Measurements from ENCODE around the gene DUOXA1. TPM values are rescaled to one million over a fixed set of nuclear protein-coding genes. Genes with fewer than 3 reads are reported as not detected.

DUOXA1 gene
- not detected for polyA plus RNA-seq (2012; ENCODE audit: low read depth, missing spikeins)

- TF ChIP-seq PAX5 (IDR thresholded peaks at IDR 0.05; ENCODE audit: insufficient read depth, low read length, severe bottlenecking) = no peak
- TF ChIP-seq POLR2AphosphoS5 (IDR thresholded peaks at IDR 0.05; ENCODE audit: low read depth, low read length) = no peak
- TF ChIP-seq SPI1 (IDR thresholded peaks at IDR 0.05; ENCODE audit: low read depth, low read length) = no peak
- TF ChIP-seq TAF1 (IDR thresholded peaks at IDR 0.05; ENCODE audit: low read depth, low read length) = no peak
- DNase-seq (ENCODE audit: insufficient read length, low spot score) = no peak
- FAIRE-seq = no peak
These were observed at the start of gene DUOXA1, which contains the start of gene DUOX1 for GRCh38 chr15:45129651-45130129. DUOXA1 (minus strand) TSS chr15:45129879; CDS start chr15:45123014, 6,865 bp downstream. DUOX1 (plus strand) TSS chr15:45129994; CDS start chr15:45131967, 1,973 bp downstream.

DNA sequence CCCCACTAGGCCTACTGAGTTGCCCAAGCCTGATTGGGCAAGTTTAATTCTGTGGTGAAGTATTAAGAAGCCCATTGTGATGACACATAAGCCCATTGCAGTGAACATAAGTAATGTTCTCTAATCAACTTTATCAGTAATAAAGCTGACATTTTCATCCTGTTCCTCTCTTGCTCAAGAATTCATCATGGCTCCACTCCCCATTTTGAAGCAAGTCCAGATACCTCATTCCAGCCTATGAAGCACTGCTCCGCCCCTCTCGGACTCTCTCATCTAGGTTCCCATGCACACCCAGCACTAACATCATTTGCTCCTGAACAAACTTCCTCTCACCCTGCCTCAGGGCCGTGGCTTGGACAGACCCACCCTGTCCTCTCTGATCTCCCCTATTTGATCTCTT, 47.6 kb upstream of the DUOXA1 start:
- TF ChIP-seq POLR2A (IDR thresholded peaks at IDR 0.05; ENCODE audit: low read depth, low read length) (no peak), PAX5 (IDR thresholded peaks at IDR 0.05; ENCODE audit: insufficient read depth, low read length, severe bottlenecking) (no peak), TAF1 (IDR thresholded peaks at IDR 0.05; ENCODE audit: low read depth, low read length) (no peak), POLR2AphosphoS5 (IDR thresholded peaks at IDR 0.05; ENCODE audit: low read depth, low read length) (no peak), SPI1 (IDR thresholded peaks at IDR 0.05; ENCODE audit: low read depth, low read length) (no peak), POU2F2 (IDR thresholded peaks at IDR 0.05; ENCODE audit: low read depth, low read length) (no peak)
- FAIRE-seq (no peak), DNase-seq (ENCODE audit: insufficient read length, low spot score) (no peak)

- no peak for TF ChIP-seq POLR2A (IDR thresholded peaks at IDR 0.05; ENCODE audit: low read depth, low read length)
- no peak for TF ChIP-seq POLR2AphosphoS5 (IDR thresholded peaks at IDR 0.05; ENCODE audit: low read depth, low read length)
- TF ChIP-seq TAF1 (IDR thresholded peaks at IDR 0.05; ENCODE audit: low read depth, low read length) = no peak
- no peak for TF ChIP-seq PAX5 (IDR thresholded peaks at IDR 0.05; ENCODE audit: insufficient read depth, low read length, severe bottlenecking)
- no peak for TF ChIP-seq POU2F2 (IDR thresholded peaks at IDR 0.05; ENCODE audit: low read depth, low read length)
- no peak for FAIRE-seq
- no peak for DNase-seq (ENCODE audit: insufficient read length, low spot score)
These were observed 44.9 kb upstream of the DUOXA1 start for GRCh38 chr15:45174577-45174976.

DNA sequence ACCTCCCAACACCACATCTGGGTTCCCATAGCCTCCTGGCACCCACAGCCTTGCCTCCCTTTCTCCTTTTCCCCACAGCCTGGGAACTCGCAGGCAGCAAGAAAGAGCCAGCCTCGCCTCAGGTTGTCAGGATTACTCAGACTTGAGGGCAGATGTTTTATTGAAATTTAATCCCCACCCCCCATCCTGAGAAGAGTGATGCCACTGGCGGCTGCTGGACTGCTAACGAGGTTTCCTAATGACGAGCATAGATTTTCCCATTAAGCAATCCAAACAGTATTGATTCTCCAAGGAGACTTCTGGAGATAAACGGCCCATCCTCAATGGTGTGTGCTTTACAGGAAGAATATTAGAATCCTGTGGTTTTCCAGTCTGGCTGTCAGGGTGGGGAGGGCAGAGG, 44.4 kb upstream of the DUOXA1 start:
- TF ChIP-seq PAX5 (IDR thresholded peaks at IDR 0.05; ENCODE audit: insufficient read depth, low read length, severe bottlenecking) = no peak
- TF ChIP-seq POU2F2 (IDR thresholded peaks at IDR 0.05; ENCODE audit: low read depth, low read length) = no peak
- TF ChIP-seq POLR2AphosphoS5 (IDR thresholded peaks at IDR 0.05; ENCODE audit: low read depth, low read length) = no peak
- no peak for TF ChIP-seq POLR2A (IDR thresholded peaks at IDR 0.05; ENCODE audit: low read depth, low read length)
- no peak for TF ChIP-seq SPI1 (IDR thresholded peaks at IDR 0.05; ENCODE audit: low read depth, low read length)
- no peak for TF ChIP-seq TAF1 (IDR thresholded peaks at IDR 0.05; ENCODE audit: low read depth, low read length)
- DNase-seq (ENCODE audit: insufficient read length, low spot score) (no peak), FAIRE-seq (no peak)

- no peak for FAIRE-seq
- DNase-seq (ENCODE audit: insufficient read length, low spot score) = no peak
These were observed 42.2 kb upstream of the DUOXA1 start for GRCh38 chr15:45171912-45172311.

GRCh38 chr15:45169608-45170480, 40.2 kb upstream of the DUOXA1 start:
- no peak for TF ChIP-seq POLR2AphosphoS5 (IDR thresholded peaks at IDR 0.05; ENCODE audit: low read depth, low read length)
- TF ChIP-seq POU2F2 (IDR thresholded peaks at IDR 0.05; ENCODE audit: low read depth, low read length) = no peak
- TF ChIP-seq PAX5 (IDR thresholded peaks at IDR 0.05; ENCODE audit: insufficient read depth, low read length, severe bottlenecking) = no peak
- no peak for TF ChIP-seq POLR2A (IDR thresholded peaks at IDR 0.05; ENCODE audit: low read depth, low read length)
- TF ChIP-seq TAF1 (IDR thresholded peaks at IDR 0.05; ENCODE audit: low read depth, low read length) = no peak
- TF ChIP-seq SPI1 (IDR thresholded peaks at IDR 0.05; ENCODE audit: low read depth, low read length) = no peak
- FAIRE-seq = no peak
- DNase-seq (ENCODE audit: insufficient read length, low spot score) = no peak

More at GRCh38 chr15:45171912-45172311, 42.2 kb upstream of the DUOXA1 start:
- TF ChIP-seq SPI1 (IDR thresholded peaks at IDR 0.05; ENCODE audit: low read depth, low read length) (no peak), TAF1 (IDR thresholded peaks at IDR 0.05; ENCODE audit: low read depth, low read length) (no peak), PAX5 (IDR thresholded peaks at IDR 0.05; ENCODE audit: insufficient read depth, low read length, severe bottlenecking) (no peak), POU2F2 (IDR thresholded peaks at IDR 0.05; ENCODE audit: low read depth, low read length) (no peak), POLR2A (IDR thresholded peaks at IDR 0.05; ENCODE audit: low read depth, low read length) (no peak), POLR2AphosphoS5 (IDR thresholded peaks at IDR 0.05; ENCODE audit: low read depth, low read length) (no peak)

- DNase-seq (ENCODE audit: insufficient read length, low spot score) (no peak), FAIRE-seq (no peak)
- no peak for TF ChIP-seq SPI1 (IDR thresholded peaks at IDR 0.05; ENCODE audit: low read depth, low read length)
- no peak for TF ChIP-seq TAF1 (IDR thresholded peaks at IDR 0.05; ENCODE audit: low read depth, low read length)
- no peak for TF ChIP-seq POU2F2 (IDR thresholded peaks at IDR 0.05; ENCODE audit: low read depth, low read length)
- no peak for TF ChIP-seq POLR2A (IDR thresholded peaks at IDR 0.05; ENCODE audit: low read depth, low read length)
- no peak for TF ChIP-seq POLR2AphosphoS5 (IDR thresholded peaks at IDR 0.05; ENCODE audit: low read depth, low read length)
- no peak for TF ChIP-seq PAX5 (IDR thresholded peaks at IDR 0.05; ENCODE audit: insufficient read depth, low read length, severe bottlenecking)
These were observed 39.3 kb upstream of the DUOXA1 start for GRCh38 chr15:45168751-45169551.

GRCh38 chr15:45168286-45168685, 38.6 kb upstream of the DUOXA1 start:
- TF ChIP-seq TAF1 (IDR thresholded peaks at IDR 0.05; ENCODE audit: low read depth, low read length) (no peak), SPI1 (IDR thresholded peaks at IDR 0.05; ENCODE audit: low read depth, low read length) (no peak), POLR2AphosphoS5 (IDR thresholded peaks at IDR 0.05; ENCODE audit: low read depth, low read length) (no peak), PAX5 (IDR thresholded peaks at IDR 0.05; ENCODE audit: insufficient read depth, low read length, severe bottlenecking) (no peak), POLR2A (IDR thresholded peaks at IDR 0.05; ENCODE audit: low read depth, low read length) (no peak), POU2F2 (IDR thresholded peaks at IDR 0.05; ENCODE audit: low read depth, low read length) (no peak)
- no peak for DNase-seq (ENCODE audit: insufficient read length, low spot score)
- no peak for FAIRE-seq
